Endothelial cell of umbilical vein (primary cell): Measurements from ENCODE around the gene VGLL4. TPM values are rescaled to one million over a fixed set of nuclear protein-coding genes. Genes with fewer than 3 reads are reported as not detected.

Experiments
- BruUV-seq: library from RNA; stranded (reverse); fragments of 400-500 nt; replicated peaks from 2 replicates; lab custom pipeline; 2021; lab: Mats Ljungman, UMichigan
- CTCF ChIA-PET: fragments of 300-600, 350-600 bp; sonication (Branson Sonifier 250); formaldehyde crosslinking; loops from one replicate; lab custom pipeline; 2021; ENCODE audit warnings: antibody characterized with exemption, inconsistent platforms; lab: Charles Lee
- POLR2A ChIA-PET: fragments of 300-600, 350-600 bp; sonication (Branson Sonifier 250); formaldehyde crosslinking; loops from one replicate; lab custom pipeline; 2021; ENCODE audit warnings: antibody characterized with exemption, inconsistent platforms; lab: Charles Lee
- DNase-seq: peaks from one replicate; pipeline ENCODE4 v3.0.0-alpha.2; 2011; ENCODE audit warnings: low read depth, low spot score
- FAIRE-seq: peaks from 2 replicates; lab custom pipeline; 2011; peaks lifted over from hg19 to GRCh38; lab: Jason Lieb, UNC
- H2AFZ ChIP-seq: 2 replicates; pipeline ENCODE4 v1.6.0; 2012; ENCODE audit warnings: low read depth, low read length, control low read depth, inconsistent platforms
- H3K27ac ChIP-seq: 2 replicates; pipeline ENCODE4 v1.5.1; 2011; ENCODE audit warnings: low read depth, mild to moderate bottlenecking, control low read depth, low read length, moderate library complexity; ENCODE audit not compliant: insufficient read depth
- H3K27me3 ChIP-seq, 2 experiments: 2 replicates each; pipeline versions ENCODE4 v1.6.0 to v1.6.1; 2011; ENCODE audit warnings: low read length in 2 of 2, mixed read lengths in 1 of 2; ENCODE audit not compliant: control insufficient read depth in 2 of 2, insufficient read depth in 2 of 2
- H3K36me3 ChIP-seq, 2 experiments: 2 replicates in 1 of 2; 3 replicates in 1 of 2; pipeline ENCODE4 v1.5.1; 2011; ENCODE audit warnings: low read length in 2 of 2, mild to moderate bottlenecking in 1 of 2, moderate library complexity in 1 of 2; ENCODE audit not compliant: control insufficient read depth in 2 of 2, insufficient read depth in 2 of 2; ENCODE audit errors: extremely low read depth in 1 of 2
- H3K4me1 ChIP-seq: 3 replicates; pipeline ENCODE4 v1.5.1; 2011; ENCODE audit warnings: mild to moderate bottlenecking, low read length; ENCODE audit not compliant: control insufficient read depth, insufficient read depth; ENCODE audit errors: extremely low read depth
- H3K4me2 ChIP-seq: 2 replicates; pipeline ENCODE4 v1.6.1; 2011; ENCODE audit warnings: low read length, control low read depth, mixed read lengths; ENCODE audit not compliant: insufficient read depth
- H3K4me3 ChIP-seq, 3 experiments: fragments of 200-600 bp in 1 of 3; sonication (generic), shearing (Covaris generic) in 1 of 3; replicated peaks in 1 of 3; 2 replicates each; pipeline ENCODE4 v1.5.1; 2011 to 2016; ENCODE audit warnings: control low read depth in 3 of 3, low read length in 3 of 3, mild to moderate bottlenecking in 2 of 3, inconsistent platforms in 1 of 3, low read depth in 1 of 3, moderate library complexity in 1 of 3; ENCODE audit not compliant: insufficient read depth in 1 of 3
- H3K79me2 ChIP-seq: 2 replicates; pipeline ENCODE4 v1.6.0; 2012; ENCODE audit warnings: low read length, inconsistent platforms; ENCODE audit not compliant: control insufficient read depth, insufficient read depth
- H3K9ac ChIP-seq: replicated peaks from 2 replicates; pipeline ENCODE3; 2011; ENCODE audit warnings: low read length, control low read depth; ENCODE audit not compliant: insufficient read depth; ENCODE audit errors: extremely low read depth
- H3K9me1 ChIP-seq: replicated peaks from 3 replicates; pipeline ENCODE4 v1.6.0; 2011; ENCODE audit warnings: mild to moderate bottlenecking, low read length; ENCODE audit not compliant: control insufficient read depth, insufficient read depth; ENCODE audit errors: extremely low read depth
- H3K9me3 ChIP-seq: replicated peaks from 2 replicates; pipeline ENCODE4 v1.5.1; 2012; ENCODE audit warnings: low read length, inconsistent platforms; ENCODE audit not compliant: control insufficient read depth, insufficient read depth
- H4K20me1 ChIP-seq: replicated peaks from 2 replicates; pipeline ENCODE3; 2011; ENCODE audit warnings: mild to moderate bottlenecking, low read length; ENCODE audit not compliant: control insufficient read depth, insufficient read depth; ENCODE audit errors: extremely low read depth
- CTCF ChIP-seq, 2 donors: IDR thresholded peaks; 1 replicate in 1 of 2; 2 replicates in 1 of 2; pipeline ENCODE4 v1.5.1; 2011; ENCODE audit warnings: low read length in 2 of 2, mild to moderate bottlenecking in 2 of 2, moderate library complexity in 2 of 2, control low read depth in 1 of 2, inconsistent platforms in 1 of 2, low read depth in 1 of 2; ENCODE audit not compliant: insufficient read depth in 1 of 2; ENCODE audit errors: extremely low read depth in 1 of 2
- EZH2 ChIP-seq: IDR thresholded peaks from 2 replicates; pipeline ENCODE4 v1.6.1; 2012; ENCODE audit warnings: borderline replicate concordance, low read depth, mild to moderate bottlenecking, moderate library complexity, low read length, inconsistent platforms; ENCODE audit not compliant: severe bottlenecking
- FOS ChIP-seq: IDR thresholded peaks from 2 replicates; pipeline ENCODE4 v1.6.1; 2011; ENCODE audit warnings: mild to moderate bottlenecking, low read length, moderate library complexity, borderline replicate concordance; ENCODE audit not compliant: insufficient read depth
- GATA2 ChIP-seq: IDR thresholded peaks from 2 replicates; pipeline ENCODE4 v1.7.0; 2011; ENCODE audit warnings: low read depth, mild to moderate bottlenecking, moderate library complexity, mixed read lengths, low read length; ENCODE audit not compliant: insufficient read length, insufficient read depth
- JUN ChIP-seq: IDR thresholded peaks from 2 replicates; pipeline ENCODE4 v1.6.1; 2011; ENCODE audit warnings: borderline replicate concordance, low read depth; ENCODE audit not compliant: insufficient read length, insufficient read depth
- MAX ChIP-seq: IDR thresholded peaks from 2 replicates; pipeline ENCODE4 v1.6.1; 2011; ENCODE audit not compliant: insufficient read depth, insufficient read length
- MYC ChIP-seq: IDR thresholded peaks from one replicate; pipeline ENCODE4 v1.6.1; 2011; ENCODE audit warnings: mild to moderate bottlenecking, low read depth, low read length
- POLR2A ChIP-seq: IDR thresholded peaks from 2 replicates; pipeline ENCODE4 v1.6.1; 2012; ENCODE audit warnings: low read depth, mild to moderate bottlenecking, control low read depth, low read length
- POLR2AphosphoS5 ChIP-seq: IDR thresholded peaks from 2 replicates; pipeline ENCODE4 v1.6.1; 2012; ENCODE audit warnings: low read depth, mild to moderate bottlenecking, control low read depth, low read length, moderate library complexity; ENCODE audit not compliant: insufficient read depth
- dilution Hi-C: fragments of 300-500 bp; cut with MboI; formaldehyde crosslinking; loops from one replicate; pipeline ENCODE4 v1.15.0; 2019; ENCODE audit warnings: low sequenced_read_pairs; ENCODE audit not compliant: extremely low pct_ligation_motif_present
- intact Hi-C: fragments of 100-400 bp; cut with micrococcal nuclease; formaldehyde crosslinking; loops from one replicate; pipeline ENCODE4 v1.10.0; 2022
- polyA plus RNA-seq, 4 experiments: library from polyadenylated mRNA; depleted of rRNA in 3 of 4; stranded (reverse) in 3 of 4; unstranded in 1 of 4; fragments of >200 nt; gene quantifications; 2 replicates each; pipeline versions ENCODE4 v1.2.1 to v1.2.3, GENCODE V29; 2011 to 2012; ENCODE audit warnings: missing spikeins in 1 of 4
- total RNA-seq: library from RNA; stranded (reverse); gene quantifications from 2 replicates; pipeline ENCODE4 v1.2.3, GENCODE V29; 2021

Gene VGLL4
- total and polyA plus RNA-seq, 2 donors (not counting 3 experiments of a cell fraction or from before 2014, with no cell fraction given) = 67.0 to 78.9 TPM

DNA sequence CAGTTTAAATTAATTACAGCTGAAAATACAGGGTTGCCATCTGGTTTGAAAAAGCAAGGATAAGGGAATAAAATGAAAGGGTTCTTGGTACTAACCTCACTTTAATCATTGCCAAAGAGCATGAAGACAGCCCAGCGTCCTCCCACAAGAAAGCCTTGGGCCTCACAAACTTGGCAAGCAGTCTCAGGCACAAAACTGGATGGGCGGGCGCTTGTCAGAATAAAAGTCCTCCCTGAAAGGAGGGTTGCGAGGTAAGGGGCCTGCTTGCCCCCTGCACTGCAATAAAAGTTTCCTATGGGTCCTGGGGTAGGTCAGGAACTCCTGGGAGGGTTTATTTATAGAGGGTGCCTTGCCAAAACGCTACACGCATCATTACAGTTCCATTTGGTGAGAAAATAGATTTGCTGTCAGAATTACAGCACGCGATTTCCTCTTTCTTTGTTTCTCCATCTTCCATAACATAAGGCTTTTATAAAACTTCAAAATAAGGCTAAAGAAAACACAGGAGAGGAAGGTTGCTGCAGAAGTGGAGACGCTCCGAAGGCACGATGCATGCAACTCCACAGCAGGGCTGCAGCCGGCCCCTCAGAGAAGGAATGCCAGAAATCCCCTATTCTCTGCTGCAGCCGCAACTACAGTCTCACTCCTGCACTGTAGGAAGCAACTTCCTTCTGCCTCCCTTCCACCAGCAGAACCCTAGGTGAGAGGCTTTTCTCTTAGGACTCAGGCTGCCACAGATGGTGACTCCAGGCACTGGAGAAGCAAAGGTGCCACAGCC lies 61.3 kb downstream of the VGLL4 start:
- intact Hi-C loops (loop anchor here (1.0 kb wide), 5 partner anchors 9 to 203 kb away; partner anchors contain the start of gene VGLL4), dilution Hi-C loops (no loop called here)
- Histone ChIP-seq H3K4me3 (peak overlapping the region in 1 of 3 experiments; percentile 45), H3K36me3 (peaks cover 2% of the 10 kb centered on the region in 2 experiments), H3K9ac (peak overlapping the region; percentile 48), H3K4me1 (peaks cover 27% of the 10 kb centered on the region), H3K27ac (peak overlapping the region; percentile 68), H3K27me3 (no peaks in the 10 kb centered on the region), H3K4me2 (peak overlapping the region; percentile 90), H3K9me3 (no peaks in the 10 kb centered on the region), H3K79me2 (peaks cover 95% of the 10 kb centered on the region), H3K9me1 (no peaks in the 10 kb centered on the region), H4K20me1 (peaks cover 14% of the 10 kb centered on the region), H2AFZ (no peak overlapping the region)
- BruUV-seq = no TSS peak
- ChIA-PET CTCF (interaction anchor here (0.7 to 1.7 kb wide), 4 partner anchors 9 to 203 kb away, joined by 3 to 8 read pairs (median 4); no protein-coding TSS in a partner anchor), POLR2A (no interaction called here)
- no peak for TF ChIP-seq EZH2
- no peak for TF ChIP-seq JUN
- peak; percentile 12 for TF ChIP-seq POLR2A
- TF ChIP-seq POLR2AphosphoS5 = no peak
- no peak for TF ChIP-seq CTCF (IDR thresholded peaks at IDR 0.05; ENCODE audit: extremely low read depth in 1 of 2, insufficient read depth in 1 of 2, low read depth in 1 of 2, low read length in 2 of 2)
- TF ChIP-seq FOS = no peak
- no peak for TF ChIP-seq MYC
- no peak for TF ChIP-seq MAX
- no peak for TF ChIP-seq GATA2
- DNase-seq (peak; percentile 92), FAIRE-seq (peak; percentile 95)
